Endothelial cell of umbilical vein (primary cell): ENCODE results near the gene SLC23A1.

Experiments used
- EZH2 ChIP-seq: IDR thresholded peaks from 2 replicates; pipeline ENCODE4 v1.6.1; 2012; ENCODE audit warnings: borderline replicate concordance, low read depth, mild to moderate bottlenecking, moderate library complexity, low read length, inconsistent platforms; ENCODE audit not compliant: severe bottlenecking
- GATA2 ChIP-seq: IDR thresholded peaks from 2 replicates; pipeline ENCODE4 v1.7.0; 2011; ENCODE audit warnings: low read depth, mild to moderate bottlenecking, moderate library complexity, mixed read lengths, low read length; ENCODE audit not compliant: insufficient read length, insufficient read depth
- POLR2AphosphoS5 ChIP-seq: IDR thresholded peaks from 2 replicates; pipeline ENCODE4 v1.6.1; 2012; ENCODE audit warnings: low read depth, mild to moderate bottlenecking, control low read depth, low read length, moderate library complexity; ENCODE audit not compliant: insufficient read depth
- TF ChIP-seq, protein P1 (sequence below), 2 donors: IDR thresholded peaks; 1 replicate in 1 of 2; 2 replicates in 1 of 2; pipeline ENCODE4 v1.5.1; 2011; ENCODE audit warnings: low read length in 2 of 2, mild to moderate bottlenecking in 2 of 2, moderate library complexity in 2 of 2, control low read depth in 1 of 2, inconsistent platforms in 1 of 2, low read depth in 1 of 2; ENCODE audit not compliant: insufficient read depth in 1 of 2; ENCODE audit errors: extremely low read depth in 1 of 2

DNA sequence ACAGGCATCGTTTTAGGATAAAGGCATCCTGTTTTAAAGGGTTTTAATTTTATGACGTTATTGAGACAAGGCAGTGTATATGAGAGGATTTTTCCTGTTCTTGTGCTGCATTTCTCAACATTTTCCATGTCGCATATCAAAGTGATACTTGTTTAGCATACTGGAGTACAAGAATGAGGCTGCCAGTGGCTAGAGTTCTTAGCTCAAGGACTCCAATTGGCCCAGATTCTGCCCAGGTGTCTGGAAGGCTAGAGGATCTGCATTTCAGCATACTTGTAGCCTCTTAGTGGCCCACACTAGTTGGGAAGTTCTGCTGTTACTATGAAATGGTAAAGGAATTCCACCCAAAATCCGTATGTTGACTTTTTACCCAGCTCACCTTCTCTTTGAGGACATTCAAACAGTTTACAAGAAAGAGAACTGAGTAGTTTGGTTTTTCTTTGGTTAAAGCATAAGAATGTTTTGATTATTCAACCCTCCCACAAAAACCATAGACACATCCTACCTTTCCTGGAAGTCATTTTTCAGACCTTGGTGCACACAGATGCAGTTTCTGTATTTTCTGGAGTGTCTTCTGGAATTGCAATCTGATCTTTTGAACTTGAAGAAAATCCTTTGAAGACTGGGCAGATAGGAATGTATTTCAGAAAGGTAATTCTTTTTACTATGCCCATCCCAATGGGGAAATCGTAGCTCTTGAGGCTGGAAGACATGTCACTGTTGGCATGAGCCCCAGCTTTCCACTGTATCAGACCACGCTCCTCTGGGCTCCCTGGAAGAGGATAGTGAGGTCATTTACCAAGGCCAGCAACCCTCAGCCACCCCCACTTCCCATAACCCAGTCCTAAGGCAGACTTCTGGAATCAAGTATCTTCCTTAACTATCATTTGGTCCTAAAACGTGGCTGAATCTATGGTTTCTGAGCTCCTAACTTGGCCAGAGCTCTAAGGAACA, 11.3 kb downstream of the SLC23A1 start:
- TF ChIP-seq, protein P1, sequence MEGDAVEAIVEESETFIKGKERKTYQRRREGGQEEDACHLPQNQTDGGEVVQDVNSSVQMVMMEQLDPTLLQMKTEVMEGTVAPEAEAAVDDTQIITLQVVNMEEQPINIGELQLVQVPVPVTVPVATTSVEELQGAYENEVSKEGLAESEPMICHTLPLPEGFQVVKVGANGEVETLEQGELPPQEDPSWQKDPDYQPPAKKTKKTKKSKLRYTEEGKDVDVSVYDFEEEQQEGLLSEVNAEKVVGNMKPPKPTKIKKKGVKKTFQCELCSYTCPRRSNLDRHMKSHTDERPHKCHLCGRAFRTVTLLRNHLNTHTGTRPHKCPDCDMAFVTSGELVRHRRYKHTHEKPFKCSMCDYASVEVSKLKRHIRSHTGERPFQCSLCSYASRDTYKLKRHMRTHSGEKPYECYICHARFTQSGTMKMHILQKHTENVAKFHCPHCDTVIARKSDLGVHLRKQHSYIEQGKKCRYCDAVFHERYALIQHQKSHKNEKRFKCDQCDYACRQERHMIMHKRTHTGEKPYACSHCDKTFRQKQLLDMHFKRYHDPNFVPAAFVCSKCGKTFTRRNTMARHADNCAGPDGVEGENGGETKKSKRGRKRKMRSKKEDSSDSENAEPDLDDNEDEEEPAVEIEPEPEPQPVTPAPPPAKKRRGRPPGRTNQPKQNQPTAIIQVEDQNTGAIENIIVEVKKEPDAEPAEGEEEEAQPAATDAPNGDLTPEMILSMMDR (IDR thresholded peaks at IDR 0.05; ENCODE audit: extremely low read depth in 1 of 2, insufficient read depth in 1 of 2, low read depth in 1 of 2, low read length in 2 of 2), result no peak
- TF ChIP-seq EZH2 (no peak), POLR2AphosphoS5 (no peak), GATA2 (no peak)
